Germinal center (tissue), 1 donor: ENCODE data around the gene PPM1D.
"Not testable (repeated sequence)": the region's sequence is repeated elsewhere in the genome, so short reads cannot be mapped to it uniquely, and the experiment has no call there.

Experiments
- DNase-seq: peaks from one replicate; pipeline ENCODE4 v3.0.0; 2012; ENCODE audit warnings: mixed read lengths, low spot score

The PPM1D gene

GRCh38 chr17:60594170-60594569 lies 5.8 kb upstream of the PPM1D start:
- not testable (repeated sequence) for DNase-seq

DNA sequence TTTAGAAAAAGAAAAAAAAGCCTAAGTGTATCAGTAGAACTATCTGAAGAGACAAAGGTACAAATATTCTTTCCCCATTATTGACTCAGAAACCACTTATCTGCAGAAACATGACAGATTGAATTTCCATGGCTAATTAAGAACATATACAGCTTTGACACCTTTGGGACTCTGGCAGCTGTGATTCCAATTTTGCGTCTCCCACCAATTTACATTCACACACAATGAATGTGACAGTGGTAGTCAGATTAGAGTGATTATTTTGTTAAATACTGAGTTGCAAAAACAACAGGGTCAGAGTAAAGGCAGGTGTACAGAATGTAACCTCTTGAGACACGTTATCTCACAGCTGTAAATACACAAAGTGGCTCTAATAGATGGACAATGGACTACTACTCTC lies 5.3 kb upstream of the PPM1D start:
- DNase-seq = no peak

DNA sequence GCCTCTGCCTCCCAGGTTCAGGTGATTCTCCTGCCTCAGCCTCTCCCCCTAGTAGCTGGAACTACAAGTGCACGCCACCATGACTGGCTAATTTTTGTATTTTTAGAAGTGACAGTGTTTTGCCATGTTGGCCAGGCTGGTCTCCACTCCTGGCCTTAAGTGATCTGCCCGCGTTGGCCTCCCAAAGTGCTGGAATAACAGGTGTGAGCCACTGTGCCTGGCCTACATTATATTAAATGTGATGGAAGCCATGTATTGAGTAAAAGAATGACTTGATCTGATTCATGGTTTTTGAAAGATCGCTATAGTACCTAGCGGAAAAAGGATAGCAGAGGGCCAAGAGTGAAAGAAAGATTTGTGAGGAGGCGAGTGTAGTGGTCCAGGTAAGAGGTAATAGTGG lies 2.7 kb upstream of the PPM1D start:
- no peak for DNase-seq

- no peak for DNase-seq
Measured at GRCh38 chr17:60598001-60598736, 1.8 kb upstream of the PPM1D start.

DNA sequence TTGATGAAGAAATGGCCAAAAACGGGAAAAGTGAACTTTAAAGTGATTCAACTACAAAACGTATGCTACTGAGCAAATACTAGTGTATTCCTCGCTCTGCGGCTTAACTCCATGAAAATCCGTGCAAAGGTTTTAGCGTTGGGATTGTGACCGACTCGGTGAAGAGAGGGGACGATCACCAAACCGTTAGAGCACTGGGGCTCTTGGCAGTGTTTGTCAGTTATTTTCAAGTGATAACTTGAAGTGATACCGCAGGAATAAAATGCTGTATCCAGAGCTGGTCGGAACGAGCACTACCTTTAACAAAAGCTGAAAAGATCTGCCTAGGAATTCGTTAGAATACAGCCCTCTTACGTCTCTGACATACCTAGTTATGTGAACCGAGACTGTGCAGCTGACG lies 773 bp upstream of the PPM1D start:
- no peak for DNase-seq

DNA sequence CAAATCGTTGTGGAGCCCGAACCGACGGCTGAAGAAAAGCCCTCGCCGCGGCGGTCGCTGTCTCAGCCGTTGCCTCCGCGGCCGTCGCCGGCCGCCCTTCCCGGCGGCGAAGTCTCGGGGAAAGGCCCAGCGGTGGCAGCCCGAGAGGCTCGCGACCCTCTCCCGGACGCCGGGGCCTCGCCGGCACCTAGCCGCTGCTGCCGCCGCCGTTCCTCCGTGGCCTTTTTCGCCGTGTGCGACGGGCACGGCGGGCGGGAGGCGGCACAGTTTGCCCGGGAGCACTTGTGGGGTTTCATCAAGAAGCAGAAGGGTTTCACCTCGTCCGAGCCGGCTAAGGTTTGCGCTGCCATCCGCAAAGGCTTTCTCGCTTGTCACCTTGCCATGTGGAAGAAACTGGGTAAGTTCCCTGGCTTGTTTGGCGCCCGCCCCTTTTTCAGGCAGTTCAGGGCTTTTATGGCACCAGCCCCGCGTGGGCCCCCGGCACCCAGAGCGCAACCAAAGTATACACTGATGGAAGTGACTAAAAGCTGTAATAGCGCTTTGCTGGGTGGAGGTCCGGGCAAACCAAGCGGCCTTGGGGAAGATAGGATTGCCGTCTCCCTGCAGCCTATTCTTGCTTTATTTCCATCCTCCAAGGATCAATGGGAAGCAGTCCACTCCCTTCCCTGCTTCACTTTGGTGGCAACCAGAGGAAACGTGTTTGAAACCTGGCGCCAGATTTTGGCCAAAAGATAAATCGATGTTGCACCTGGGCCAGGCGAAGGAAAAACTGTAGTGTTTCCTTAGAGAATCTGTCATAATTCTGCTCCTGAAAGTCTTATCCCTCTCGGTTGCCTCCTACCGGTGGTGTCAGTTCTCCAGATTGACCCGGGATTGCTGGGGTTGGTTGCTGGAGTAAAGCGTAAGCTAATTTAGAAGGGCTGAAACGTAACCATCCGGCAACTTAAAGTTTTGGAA lies 775 bp downstream of the PPM1D start:
- peak; percentile 61 for DNase-seq

- no peak for DNase-seq
Measured at GRCh38 chr17:60601447-60602384, 1.7 kb downstream of the PPM1D start.

GRCh38 chr17:60602385-60602742 lies 2.4 kb downstream of the PPM1D start:
- DNase-seq = no peak

DNA sequence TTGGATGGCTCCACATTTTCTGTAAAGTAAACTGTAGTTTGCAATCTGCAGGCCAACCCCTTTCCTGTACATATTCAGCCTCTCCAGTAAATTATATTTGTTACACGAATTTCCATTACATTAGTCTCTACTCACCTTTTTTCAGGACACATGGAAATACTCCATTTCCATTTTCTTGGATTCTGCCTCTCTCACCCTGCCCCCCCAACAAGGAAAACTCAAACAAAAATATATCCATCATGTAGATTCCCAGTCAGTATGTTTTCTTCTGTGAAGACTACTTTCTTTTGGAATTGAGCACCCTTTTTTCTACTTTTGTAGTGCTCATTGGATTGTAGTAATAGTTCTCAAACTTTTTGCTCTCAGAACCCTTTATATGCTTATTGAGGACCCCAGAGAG lies 2.9 kb downstream of the PPM1D start:
- no peak for DNase-seq

- not testable (repeated sequence) for DNase-seq
Measured at GRCh38 chr17:60603477-60603876, 3.5 kb downstream of the PPM1D start.

- no peak for DNase-seq
Measured at GRCh38 chr17:60604686-60605334, 4.8 kb downstream of the PPM1D start.

DNA sequence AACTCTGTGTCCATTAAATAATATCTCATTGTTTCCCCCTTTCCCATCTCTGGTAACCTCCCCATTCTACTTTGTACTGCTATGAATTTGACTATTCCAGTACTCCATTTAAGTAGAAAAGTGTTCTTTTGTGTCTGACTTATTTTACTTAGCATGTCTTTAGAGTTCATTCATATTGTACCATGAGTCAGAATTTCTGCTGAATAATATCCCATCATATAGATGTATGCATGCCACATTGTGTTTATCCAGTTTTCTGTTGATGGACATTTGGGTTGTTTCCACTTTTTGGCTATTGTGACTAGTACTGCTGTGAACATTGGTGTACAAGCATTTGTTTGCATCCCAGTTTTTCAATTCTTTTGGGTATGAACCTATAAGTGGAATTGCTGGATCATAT lies 6.0 kb downstream of the PPM1D start:
- DNase-seq = no peak

DNA sequence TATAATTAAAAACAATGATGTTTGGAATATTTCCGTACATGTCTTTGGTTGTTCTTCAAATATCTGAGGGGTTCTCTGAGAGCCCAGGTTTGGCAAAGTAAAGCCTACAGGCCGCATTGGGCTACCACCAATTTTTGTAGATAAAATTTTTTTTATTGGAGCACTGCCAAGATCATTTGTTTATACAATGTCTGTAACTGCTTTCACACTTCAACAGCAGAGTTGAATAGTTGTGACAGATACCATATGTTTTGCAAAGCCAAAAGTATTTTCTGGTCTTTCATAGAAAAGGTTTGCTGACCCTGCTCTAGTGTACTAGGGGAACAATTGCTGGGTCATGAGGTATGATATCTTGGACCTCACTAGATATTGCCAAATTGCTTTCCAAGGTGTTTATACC lies 10.5 kb downstream of the PPM1D start:
- no peak for DNase-seq

DNA sequence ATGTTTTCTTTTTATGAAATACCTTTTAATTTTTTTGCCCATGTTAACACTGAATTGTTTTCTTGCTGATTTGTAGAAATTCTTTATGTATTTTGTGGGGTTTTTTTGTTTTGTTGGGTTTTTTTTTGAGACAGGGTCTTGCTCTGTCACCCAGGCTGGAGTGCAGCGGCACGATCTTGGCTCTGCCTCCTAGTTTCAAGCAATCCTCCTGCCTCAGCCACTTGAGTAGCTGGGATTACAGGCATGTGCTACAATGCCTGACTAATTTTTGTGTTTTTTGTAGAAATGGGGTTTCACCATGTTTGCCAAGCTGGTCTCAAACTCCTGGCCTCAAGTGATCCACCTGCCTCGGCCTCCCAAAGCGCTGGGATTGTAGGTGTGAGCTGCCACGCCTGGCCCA lies 11.3 kb downstream of the PPM1D start:
- not testable (repeated sequence) for DNase-seq

DNA sequence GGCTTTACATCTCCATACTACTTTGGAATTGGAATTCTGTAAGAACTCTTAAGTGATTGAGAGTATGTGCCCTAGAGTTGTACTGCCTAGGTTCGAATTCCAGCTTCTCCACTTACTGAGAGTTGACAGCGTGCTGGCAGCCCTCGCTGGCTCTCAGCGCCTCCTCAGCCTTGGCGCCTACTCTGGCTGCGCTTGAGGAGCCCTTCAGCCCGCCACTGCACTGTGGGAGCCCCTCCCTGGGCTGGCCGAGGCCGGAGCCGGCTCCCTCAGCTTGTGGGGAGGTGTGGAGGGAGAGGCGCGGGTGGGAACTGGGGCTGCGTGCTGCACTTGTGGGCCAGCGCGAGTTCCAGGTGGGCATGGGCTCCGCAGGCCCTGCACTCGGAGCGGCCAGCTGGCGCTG lies 13.3 kb downstream of the PPM1D start:
- no peak for DNase-seq

DNA sequence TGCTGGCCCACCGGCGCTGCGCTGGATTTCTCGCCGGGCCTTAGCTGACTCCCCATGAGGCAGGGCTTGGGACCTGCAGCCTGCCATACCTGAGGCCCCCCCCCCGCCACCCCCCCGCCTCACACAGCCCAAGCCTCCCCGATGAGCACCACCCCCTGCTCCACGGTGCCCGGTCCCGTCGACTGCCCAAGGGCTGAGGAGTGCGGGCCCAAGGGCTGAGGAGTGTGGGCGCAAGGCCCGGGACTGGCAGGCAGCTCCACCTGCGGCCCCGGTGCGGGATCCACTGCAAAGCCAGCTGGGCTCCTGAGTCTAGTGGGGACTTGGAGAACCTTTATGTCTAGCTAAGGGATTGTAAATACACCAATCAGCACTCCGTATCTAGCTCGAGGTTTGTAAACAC lies 13.8 kb downstream of the PPM1D start:
- DNase-seq = not testable (repeated sequence)

GRCh38 chr17:60614247-60614646 lies 14.3 kb downstream of the PPM1D start:
- DNase-seq = not testable (repeated sequence)

- no peak for DNase-seq
Measured at GRCh38 chr17:60615108-60615507, 15.1 kb downstream of the PPM1D start.

DNA sequence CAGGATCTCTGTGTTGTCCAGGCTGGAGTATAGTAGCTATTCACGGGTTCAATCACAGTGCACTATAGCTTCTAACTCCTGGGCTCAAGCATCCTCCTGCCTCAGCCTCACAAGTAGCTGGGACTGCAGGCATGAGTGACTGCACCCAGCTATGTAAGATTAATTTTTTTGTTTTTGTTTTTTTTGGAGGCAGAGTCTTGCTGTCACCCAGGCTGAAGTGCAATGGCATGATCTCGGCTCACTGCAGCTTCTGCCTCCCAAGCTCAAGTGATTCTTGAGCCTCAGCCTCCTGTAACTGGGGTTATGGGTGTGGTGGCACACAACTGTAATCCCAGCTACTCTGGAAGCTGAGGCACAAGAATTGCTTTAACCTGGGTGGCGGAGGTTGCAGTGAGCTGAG lies 15.8 kb downstream of the PPM1D start:
- DNase-seq = no peak

GRCh38 chr17:60618080-60618479 lies 18.1 kb downstream of the PPM1D start:
- no peak for DNase-seq

GRCh38 chr17:60618854-60619526 lies 19.0 kb downstream of the PPM1D start:
- DNase-seq = no peak
